GM23248 (cell line): Measurements from ENCODE around the gene MTHFD1. TPM values are rescaled to one million over a fixed set of nuclear protein-coding genes. Genes with fewer than 3 reads are reported as not detected.

ENCODE experiments used
- DNase-seq: peaks from one replicate; pipeline ENCODE4 v3.0.0-alpha.2; 2015
- H2AFZ ChIP-seq: fragments of 200-600 bp; sonication (generic); 2 replicates; pipeline ENCODE4 v1.6.1; 2016; ENCODE audit warnings: antibody characterized with exemption
- H3F3A ChIP-seq: fragments of 200-600 bp; sonication (generic); 2 replicates; pipeline ENCODE4 v1.6.1; 2016; ENCODE audit warnings: mild to moderate bottlenecking, antibody characterized with exemption, mixed run types; ENCODE audit not compliant: insufficient read depth
- H3K27ac ChIP-seq: fragments of 200-600 bp; sonication (generic); 2 replicates; pipeline ENCODE4 v1.5.1; 2016; ENCODE audit warnings: mild to moderate bottlenecking
- H3K27me3 ChIP-seq: fragments of 200-600 bp; sonication (generic); replicated peaks from 2 replicates; pipeline ENCODE4 v1.6.1; 2016; ENCODE audit warnings: mild to moderate bottlenecking; ENCODE audit not compliant: insufficient read depth
- H3K36me3 ChIP-seq: fragments of 200-600 bp; sonication (generic); 2 replicates; pipeline ENCODE4 v1.6.1; 2016; ENCODE audit warnings: low read depth, mild to moderate bottlenecking
- H3K4me1 ChIP-seq: fragments of 200-600 bp; sonication (generic); 2 replicates; pipeline ENCODE4 v1.6.1; 2016; ENCODE audit warnings: mild to moderate bottlenecking; ENCODE audit not compliant: insufficient read depth
- H3K4me2 ChIP-seq: fragments of 200-600 bp; sonication (generic); one replicate; pipeline ENCODE4 v1.6.1; 2016; ENCODE audit warnings: mild to moderate bottlenecking; ENCODE audit not compliant: unreplicated experiment
- H3K4me3 ChIP-seq: fragments of 200-600 bp; sonication (generic); 2 replicates; pipeline ENCODE4 v1.5.1; 2016; ENCODE audit warnings: mild to moderate bottlenecking
- H3K79me2 ChIP-seq: fragments of 200-600 bp; sonication (generic); 2 replicates; pipeline ENCODE4 v1.6.1; 2016; ENCODE audit warnings: mild to moderate bottlenecking; ENCODE audit not compliant: insufficient read depth
- H3K9ac ChIP-seq: fragments of 200-600 bp; sonication (generic); 2 replicates; pipeline ENCODE4 v1.6.1; 2016; ENCODE audit warnings: mild to moderate bottlenecking
- H3K9me2 ChIP-seq: fragments of 200-600 bp; sonication (generic); 2 replicates; pipeline ENCODE4 v1.6.1; 2016; ENCODE audit warnings: mixed run types, mild to moderate bottlenecking, moderate library complexity; ENCODE audit not compliant: insufficient read depth
- H3K9me3 ChIP-seq: fragments of 200-600 bp; sonication (generic); one replicate; pipeline ENCODE4 v1.6.1; 2017; ENCODE audit warnings: low read depth
- H4K20me1 ChIP-seq: fragments of 200-600 bp; sonication (generic); 2 replicates; pipeline ENCODE4 v1.6.0; 2016; ENCODE audit not compliant: insufficient read depth
- EZH2 ChIP-seq: fragments of 200-600 bp; sonication (generic); IDR thresholded peaks from 2 replicates; pipeline ENCODE4 v1.6.1; 2018; ENCODE audit warnings: antibody characterized with exemption, mild to moderate bottlenecking; ENCODE audit not compliant: insufficient read depth, poor library complexity, severe bottlenecking
- EZH2phosphoT487 ChIP-seq: fragments of 200-600 bp; sonication (generic); IDR thresholded peaks from 2 replicates; pipeline ENCODE4 v1.6.1; 2018; ENCODE audit warnings: antibody characterized with exemption, moderate library complexity, mild to moderate bottlenecking, low read depth; ENCODE audit not compliant: insufficient read depth
- WGBS, 2 experiments: methylation state at CpG; one replicate each; pipeline ENCODE4 v1.1.6; 2015 to 2017; ENCODE audit warnings: low lambda C conversion rate in 2 of 2, low coverage in 1 of 2; ENCODE audit errors: missing lambda C conversion rate in 2 of 2; 5-methylcytosine and 5-hydroxymethylcytosine counted together
- in situ Hi-C: fragments of 300-500 bp; cut with MboI; formaldehyde crosslinking; loops from 2 replicates; pipeline ENCODE4 v1.15.0; 2020
- polyA plus RNA-seq: library from polyadenylated mRNA; unstranded; fragments of >200 nt; fragmentation: Nextera tagmentation; extraction: Ambion mirVana; gene quantifications from 2 replicates; pipeline ENCODE4 v1.2.1, GENCODE V29; 2016
- total RNA-seq: library from RNA; depleted of rRNA; stranded (reverse); fragments of >200 nt; shearing (Covaris generic); gene quantifications from 2 replicates; pipeline ENCODE4 v1.2.3, GENCODE V29; 2014

The MTHFD1 gene
- total and polyA plus RNA-seq, 2 experiments from 2014 or later, result 24.1 to 45.6 TPM

DNA sequence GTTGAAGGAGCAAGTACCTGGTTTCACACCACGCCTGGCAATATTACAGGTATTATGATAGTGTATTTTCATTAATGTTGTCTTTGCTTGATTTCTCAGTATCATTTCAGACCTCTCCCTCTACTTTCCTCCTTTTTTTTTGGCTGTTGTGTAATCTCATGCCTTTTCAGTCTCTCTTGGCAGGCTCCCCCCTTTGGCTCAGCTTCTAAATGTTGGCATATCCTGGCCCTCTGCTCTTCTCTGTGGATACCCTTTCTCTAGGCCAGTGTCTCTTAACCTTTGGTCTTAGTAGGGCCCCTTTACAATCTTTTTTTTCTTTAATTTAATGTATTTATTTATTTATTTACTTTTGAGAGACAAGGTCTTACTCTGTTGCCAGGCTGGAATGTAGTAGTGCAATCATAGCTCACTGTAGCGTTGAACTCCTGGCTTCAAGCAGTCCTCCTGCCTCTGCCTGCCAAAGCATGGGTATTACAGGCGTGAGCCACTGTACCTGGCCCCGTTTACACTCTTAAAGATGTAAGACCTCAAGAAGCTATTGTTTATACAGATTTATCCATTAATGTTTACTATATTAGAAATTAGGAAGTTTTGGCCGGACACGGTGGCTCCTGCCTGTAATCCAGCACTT is 12.8 kb downstream of the MTHFD1 start:
- Histone ChIP-seq H4K20me1 (no peaks in the 10 kb centered on the region), H3K27ac (no peak overlapping the region), H3K9me3 (no peaks in the 10 kb centered on the region), H3K27me3 (no peaks in the 10 kb centered on the region), H3K4me1 (no peaks in the 10 kb centered on the region), H3F3A (no peaks in the 10 kb centered on the region), H3K9me2 (no peaks in the 10 kb centered on the region), H2AFZ (no peak overlapping the region), H3K4me2 (no peak overlapping the region), H3K79me2 (peaks cover 31% of the 10 kb centered on the region), H3K9ac (no peak overlapping the region), H3K36me3 (0 out of 2 replicates have a peak, but pooled peaks cover 7% of the 10 kb centered on the region), H3K4me3 (no peak overlapping the region)
- WGBS, 2 experiments, result 87 to 92% methylated on average over 6 of the region's 6 CpGs
- TF ChIP-seq EZH2 (no peak), EZH2phosphoT487 (no peak)
- in situ Hi-C loops, result no loop called here
- peak; percentile 12 for DNase-seq

DNA sequence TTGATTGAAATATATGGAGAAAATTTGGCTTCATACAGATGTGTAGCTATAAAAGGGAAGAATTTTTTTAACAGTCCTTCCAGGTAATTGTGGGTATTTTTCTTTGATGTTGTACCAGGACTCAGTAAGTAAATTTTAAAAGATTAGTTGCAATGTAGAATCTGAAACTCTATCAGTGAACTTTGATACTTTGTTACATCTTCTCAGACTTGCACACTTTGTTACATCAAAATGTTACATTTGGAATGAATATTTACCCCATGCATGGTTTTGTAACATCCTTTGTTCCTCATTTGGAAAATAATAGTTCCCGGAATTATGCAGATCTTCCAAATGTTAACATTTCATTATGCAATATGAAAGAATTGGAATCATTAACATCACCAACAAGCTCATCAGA is 13.8 kb downstream of the MTHFD1 start:
- H3K9me3 ChIP-seq, result no peaks in the 10 kb centered on the region
- no peak overlapping the region for H3K4me3 ChIP-seq
- no peak overlapping the region for H2AFZ ChIP-seq
- 89 to 94% methylated on average over 1 of the region's 1 CpG for WGBS, 2 experiments
- H3F3A ChIP-seq, result no peaks in the 10 kb centered on the region
- TF ChIP-seq EZH2phosphoT487, result no peak
- no peak for TF ChIP-seq EZH2
- no peak overlapping the region for H3K9ac ChIP-seq
- no peaks in the 10 kb centered on the region for H4K20me1 ChIP-seq
- in situ Hi-C loops, result no loop called here
- no peak overlapping the region for H3K4me2 ChIP-seq
- H3K4me1 ChIP-seq, result no peaks in the 10 kb centered on the region
- no peaks in the 10 kb centered on the region for H3K9me2 ChIP-seq
- H3K27ac ChIP-seq, result no peak overlapping the region
- no peak for DNase-seq
- peaks cover 26% of the 10 kb centered on the region for H3K79me2 ChIP-seq
- no peaks in the 10 kb centered on the region for H3K27me3 ChIP-seq
- H3K36me3 ChIP-seq, result 0 out of 2 replicates have a peak, but pooled peaks cover 7% of the 10 kb centered on the region

DNA sequence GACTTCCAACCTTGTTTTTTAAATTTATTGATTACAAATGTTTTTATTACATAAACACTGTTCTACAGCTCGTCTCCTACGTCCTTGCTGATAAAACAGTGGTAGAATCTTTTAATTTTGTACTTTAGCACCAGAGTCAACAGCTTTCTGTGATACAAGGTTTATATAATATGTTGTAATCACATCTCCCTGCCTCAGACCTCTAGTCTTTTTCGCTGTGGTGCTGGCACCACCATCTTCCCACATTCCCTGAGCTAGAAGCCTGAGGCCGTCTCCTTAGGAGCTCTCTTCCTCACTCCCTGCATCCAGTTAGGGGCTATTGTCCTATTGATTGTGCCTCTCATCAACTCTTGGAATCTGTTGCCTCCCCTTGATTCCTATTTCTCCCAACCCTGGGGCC is 17.1 kb downstream of the MTHFD1 start:
- in situ Hi-C loops, result no loop called here
- TF ChIP-seq EZH2phosphoT487, result no peak
- no peak for TF ChIP-seq EZH2
- no peaks in the 10 kb centered on the region for H3K27me3 ChIP-seq

DNA sequence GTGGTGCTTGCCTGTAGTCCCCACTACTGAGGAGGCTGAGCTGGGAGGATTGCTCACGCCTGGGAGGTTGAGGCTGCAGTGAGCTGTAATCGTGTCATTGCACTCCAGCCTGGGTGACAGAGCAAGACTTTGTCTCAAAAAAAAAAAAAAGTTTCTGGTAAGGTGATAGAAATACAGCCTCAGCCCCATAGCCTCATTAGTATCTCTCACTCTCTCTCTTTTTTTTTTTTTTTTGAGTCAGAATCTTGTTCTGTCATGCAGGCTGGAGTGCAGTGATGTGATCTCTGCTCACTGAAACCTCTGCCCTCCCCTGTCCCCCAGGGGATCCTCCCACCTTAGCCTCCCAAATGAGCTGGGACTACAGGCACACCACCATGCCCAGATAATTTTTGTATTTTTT is 19.2 kb downstream of the MTHFD1 start:
- no peak overlapping the region for H3K4me3 ChIP-seq
- 92 to 100% methylated on average over 2 of the region's 2 CpGs for WGBS, 2 experiments
- H3K9me2 ChIP-seq, result no peaks in the 10 kb centered on the region
- H4K20me1 ChIP-seq, result no peaks in the 10 kb centered on the region
- H3F3A ChIP-seq, result no peaks in the 10 kb centered on the region
- no peaks in the 10 kb centered on the region; the same call in 1 of the 2 replicates for H3K79me2 ChIP-seq
- in situ Hi-C loops, result no loop called here
- 0 out of 2 replicates have a peak, but pooled peaks cover 3% of the 10 kb centered on the region for H3K4me1 ChIP-seq
- H3K27ac ChIP-seq, result no peak overlapping the region
- 0 out of 2 replicates have a peak, but pooled peaks cover 3% of the 10 kb centered on the region for H3K36me3 ChIP-seq
- no peak overlapping the region for H3K9ac ChIP-seq
- DNase-seq, result no peak
- H3K27me3 ChIP-seq, result no peaks in the 10 kb centered on the region
- no peak overlapping the region for H3K4me2 ChIP-seq
- H3K9me3 ChIP-seq, result no peaks in the 10 kb centered on the region
- H2AFZ ChIP-seq, result no peak overlapping the region
- TF ChIP-seq EZH2phosphoT487 (no peak), EZH2 (no peak)

More for the DNA sequence above, 17.1 kb downstream of the MTHFD1 start:
- no peaks in the 10 kb centered on the region for H4K20me1 ChIP-seq
- H3K4me3 ChIP-seq, result no peak overlapping the region
- no peaks in the 10 kb centered on the region for H3K9me3 ChIP-seq
- DNase-seq, result no peak
- 94 to 95% methylated on average over 4 of the region's 4 CpGs for WGBS, 2 experiments
- H3F3A ChIP-seq, result no peaks in the 10 kb centered on the region
- H2AFZ ChIP-seq, result no peak overlapping the region
- H3K36me3 ChIP-seq, result 0 out of 2 replicates have a peak, but pooled peaks cover 7% of the 10 kb centered on the region
- H3K9me2 ChIP-seq, result no peaks in the 10 kb centered on the region
- H3K4me2 ChIP-seq, result no peak overlapping the region
- H3K9ac ChIP-seq, result no peak overlapping the region
- no peaks in the 10 kb centered on the region; the same call in 1 of the 2 replicates for H3K79me2 ChIP-seq
- H3K4me1 ChIP-seq, result 0 out of 2 replicates have a peak, but pooled peaks cover 3% of the 10 kb centered on the region
- no peak overlapping the region for H3K27ac ChIP-seq
